SK-N-MC (cell line): ENCODE data around the gene MRPL58.

Experiments
- EZH2 ChIP-seq: fragments of 200-600 bp; sonication (generic); IDR thresholded peaks from one replicate; pipeline ENCODE4 v1.6.1; 2017; ENCODE audit warnings: antibody characterized with exemption
- POLR2AphosphoS5 ChIP-seq: IDR thresholded peaks from 2 replicates; pipeline ENCODE4 v1.6.1; 2012; ENCODE audit warnings: mild to moderate bottlenecking, low read depth, low read length, borderline replicate concordance

- TF ChIP-seq EZH2 (no peak), POLR2AphosphoS5 (no peak)
These were observed 21.1 kb downstream of the MRPL58 start for GRCh38 chr17:75033346-75034235.
